Skeletal muscle satellite cell (primary cell): ENCODE data around the gene UTRN.

Experiments used
- H3K27me3 ChIP-seq: 2 replicates; pipeline ENCODE4 v1.7.0; 2013; ENCODE audit warnings: low read length; ENCODE audit not compliant: control insufficient read depth, insufficient read depth
- H3K36me3 ChIP-seq: 2 replicates; pipeline ENCODE4 v1.7.0; 2013; ENCODE audit warnings: mild to moderate bottlenecking, control low read depth, low read length; ENCODE audit not compliant: insufficient read depth
- H3K4me1 ChIP-seq: 2 replicates; pipeline ENCODE4 v1.7.0; 2013; ENCODE audit warnings: low read length; ENCODE audit not compliant: control insufficient read depth, insufficient read depth
- H3K4me2 ChIP-seq: 2 replicates; pipeline ENCODE4 v1.7.0; 2013; ENCODE audit warnings: mild to moderate bottlenecking, low read length
- H3K4me3 ChIP-seq: 2 replicates; pipeline ENCODE4 v1.7.0; 2013; ENCODE audit warnings: low read length
- H3K9ac ChIP-seq: 2 replicates; pipeline ENCODE4 v1.7.0; 2013; ENCODE audit warnings: mild to moderate bottlenecking, low read depth, low read length, moderate library complexity
- H3K9me3 ChIP-seq: replicated peaks from 2 replicates; pipeline ENCODE4 v1.7.0; 2013; ENCODE audit warnings: mild to moderate bottlenecking, control low read depth, low read length

Gene UTRN

DNA sequence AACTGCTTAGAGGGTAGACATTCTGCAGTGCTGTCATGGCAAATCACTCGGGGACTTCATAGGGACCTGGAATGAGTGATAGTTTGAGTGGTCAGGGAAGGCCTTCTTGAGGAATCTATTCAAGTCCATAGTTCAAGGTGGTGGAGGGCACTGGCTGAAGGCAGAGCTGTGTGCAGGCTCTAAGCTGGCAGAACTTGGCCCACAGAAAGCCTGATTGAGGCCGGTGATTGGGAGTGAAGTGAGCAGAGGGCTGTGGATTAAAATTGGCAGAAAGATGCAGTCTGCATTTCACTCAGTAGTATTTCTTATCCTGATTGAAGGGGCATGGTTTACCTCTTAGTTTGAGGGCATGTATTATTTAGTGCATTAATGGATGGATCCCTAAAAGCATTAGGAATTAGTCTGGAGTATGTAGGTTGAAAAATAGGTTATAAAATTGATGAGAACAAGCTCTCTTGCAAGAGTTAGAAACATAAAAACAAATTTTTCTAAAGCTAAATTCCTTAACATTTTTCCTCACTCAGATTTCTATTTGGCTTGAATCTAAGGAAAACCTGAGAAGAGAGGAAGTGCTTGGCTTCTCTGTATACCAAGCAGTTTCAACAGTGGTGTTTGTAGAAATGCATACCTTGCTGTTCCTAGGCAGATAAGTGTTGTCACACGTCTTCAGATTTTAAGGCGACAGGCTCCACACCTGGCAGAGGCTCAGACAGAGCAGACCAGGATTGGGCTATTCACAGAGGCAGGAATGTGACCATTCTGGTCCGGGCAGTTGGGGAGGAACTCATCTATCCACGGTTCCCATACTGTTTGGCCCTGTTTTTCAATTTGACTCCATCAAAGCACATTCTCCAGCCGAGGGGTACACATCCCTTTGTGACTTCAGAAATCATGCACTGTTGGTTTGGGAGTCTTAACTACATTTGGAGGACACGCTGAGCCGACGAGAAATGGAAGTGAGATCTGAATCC, 45.2 kb downstream of the UTRN start:
- Histone ChIP-seq H3K9ac (no peak overlapping the region), H3K9me3 (no peaks in the 10 kb centered on the region), H3K4me3 (no peak overlapping the region), H3K4me1 (peaks cover 20% of the 10 kb centered on the region), H3K36me3 (no peaks in the 10 kb centered on the region), H3K4me2 (peak overlapping the region; percentile 4), H3K27me3 (no peaks in the 10 kb centered on the region)

DNA sequence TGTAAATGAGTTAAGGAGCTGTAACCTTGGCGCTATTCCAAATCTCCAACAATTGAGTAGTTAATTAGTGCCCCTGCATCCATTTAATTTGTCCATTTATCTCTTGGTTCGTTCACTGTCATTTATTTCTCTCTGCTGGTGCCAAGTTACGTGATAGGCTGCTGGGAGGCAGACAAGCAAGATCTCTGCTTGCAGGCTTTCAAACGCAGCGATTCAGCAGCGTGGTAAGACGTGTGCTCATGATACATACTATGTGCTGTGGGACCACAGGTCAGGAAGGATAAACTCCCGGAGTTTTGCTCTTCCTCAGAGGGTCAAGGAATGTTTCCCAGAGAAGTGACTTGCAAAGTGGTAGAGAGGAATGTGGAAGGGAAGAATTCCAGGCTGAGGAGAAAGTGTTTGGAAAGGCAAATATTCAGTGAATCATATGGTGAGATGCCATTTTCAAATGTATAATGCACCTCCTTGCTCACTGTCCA, 46.4 kb downstream of the UTRN start:
- H3K4me3 ChIP-seq, result no peak overlapping the region
- H3K27me3 ChIP-seq, result no peaks in the 10 kb centered on the region
- peak overlapping the region; percentile 2 for H3K4me2 ChIP-seq
- H3K9me3 ChIP-seq, result no peaks in the 10 kb centered on the region
- H3K9ac ChIP-seq, result no peak overlapping the region
- no peaks in the 10 kb centered on the region for H3K36me3 ChIP-seq
- peaks cover 29% of the 10 kb centered on the region for H3K4me1 ChIP-seq

DNA sequence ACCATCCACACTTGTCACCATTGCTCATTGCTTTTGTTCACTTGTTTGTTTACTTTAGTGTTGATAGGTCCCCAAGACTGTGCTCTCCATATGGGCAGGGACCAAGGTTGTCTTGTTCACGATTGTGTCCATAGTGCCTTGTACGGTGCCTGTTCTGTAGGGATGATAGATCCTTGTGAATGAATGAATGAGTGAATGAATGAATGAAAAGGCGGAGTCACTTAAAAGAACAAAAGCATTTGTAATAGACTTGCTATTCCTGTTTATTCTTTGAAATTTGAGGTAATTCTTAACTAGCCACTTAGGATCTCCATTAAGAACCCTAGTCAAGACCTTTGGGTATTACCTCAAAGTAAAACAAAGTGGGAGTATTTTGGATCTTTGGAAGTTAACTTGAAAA, 47.0 kb downstream of the UTRN start:
- Histone ChIP-seq H3K27me3 (no peaks in the 10 kb centered on the region), H3K4me1 (peaks cover 29% of the 10 kb centered on the region), H3K9ac (no peak overlapping the region), H3K4me2 (no peak overlapping the region), H3K9me3 (no peaks in the 10 kb centered on the region), H3K36me3 (no peaks in the 10 kb centered on the region), H3K4me3 (no peak overlapping the region)

DNA sequence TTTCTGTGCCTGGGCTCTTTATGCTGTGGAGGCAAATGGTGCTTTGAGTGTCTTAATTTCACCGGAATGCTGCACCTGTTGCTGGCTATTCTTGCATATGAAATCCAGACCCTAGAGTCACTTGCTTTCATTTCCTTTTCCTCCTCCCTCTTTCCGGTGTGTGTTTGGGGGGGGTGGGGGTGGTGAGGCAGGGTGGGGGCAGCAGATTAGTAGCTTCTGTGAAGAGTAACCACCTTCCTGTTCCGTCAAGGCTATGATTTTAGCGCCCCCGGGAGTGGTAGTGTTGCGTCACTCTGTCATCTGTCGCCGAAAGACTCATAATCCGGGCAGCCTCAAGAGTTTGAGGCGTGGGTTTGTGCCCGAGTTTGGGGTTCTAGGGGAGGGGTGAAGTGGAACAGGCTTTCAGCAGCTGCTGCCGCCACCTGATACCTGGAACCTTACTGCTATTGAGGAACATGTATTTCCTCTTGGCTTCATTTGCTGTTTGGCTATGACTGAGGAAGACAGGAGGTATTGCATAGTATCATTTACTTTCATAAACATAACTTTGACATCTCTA, 49.1 kb downstream of the UTRN start:
- H3K4me3 ChIP-seq, result no peak overlapping the region

More for the DNA sequence above, 49.1 kb downstream of the UTRN start:
- Histone ChIP-seq H3K9me3 (no peaks in the 10 kb centered on the region), H3K4me1 (peaks cover 29% of the 10 kb centered on the region), H3K27me3 (no peaks in the 10 kb centered on the region), H3K4me2 (peak overlapping the region; percentile 20), H3K36me3 (no peaks in the 10 kb centered on the region), H3K9ac (no peak overlapping the region)
